Adipose tissue (tissue), 3 donors: ENCODE measurements around the gene WDPCP. TPM values are rescaled to one million over a fixed set of nuclear protein-coding genes. Genes with fewer than 3 reads are reported as not detected.
"Not testable (repeated sequence)": the region's sequence is repeated elsewhere in the genome, so short reads cannot be mapped to it uniquely, and the experiment has no call there.

Experiments used
- H3K27ac ChIP-seq: one replicate; pipeline ENCODE4 v1.5.1; 2013; ENCODE audit warnings: low read depth, low read length
- WGBS, 3 donors: extraction: QIAGEN DNeasy Blood & Tissue Kit; methylation state at CpG; one replicate each; pipeline ENCODE4 v1.1.7; 2013; 5-methylcytosine and 5-hydroxymethylcytosine counted together
- polyA plus RNA-seq, 3 donors: library from polyadenylated mRNA; stranded (reverse); fragments of 200-250 nt; gene quantifications; one replicate each; pipeline ENCODE4 v1.2.3, GENCODE V29; 2013
- donor health status: healthy with polysubstance abuse.
- donor health status: Bipolar disorder and iron deficiency.
- donor health status: healthy.

Gene WDPCP
- polyA plus RNA-seq, 3 donors: 1.5 to 2.9 (median 1.9) TPM

DNA sequence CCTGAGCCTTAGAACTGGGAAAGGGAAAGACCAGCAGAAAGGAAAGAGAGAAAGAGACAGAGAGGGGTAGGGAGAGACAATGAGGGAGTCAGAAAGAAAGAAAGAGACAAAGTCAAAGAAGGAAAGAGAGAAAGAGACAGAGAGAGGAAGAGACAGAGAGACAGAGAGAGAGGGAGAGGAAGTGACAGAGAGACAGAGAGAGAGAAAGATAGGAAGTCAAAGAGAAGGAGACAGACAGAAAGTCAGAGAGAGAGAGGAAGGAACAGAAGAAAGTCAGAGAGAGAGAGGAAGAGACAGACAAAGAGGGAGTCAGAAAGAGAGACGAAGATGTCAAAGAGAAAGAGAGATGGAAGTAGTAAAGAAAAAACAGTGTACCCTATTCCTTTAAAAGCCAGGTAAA lies 261.8 kb downstream of the WDPCP start:
- WGBS, 3 donors: 100% methylated on average over 1 of the region's 1 CpG
- no peak overlapping the region for H3K27ac ChIP-seq

DNA sequence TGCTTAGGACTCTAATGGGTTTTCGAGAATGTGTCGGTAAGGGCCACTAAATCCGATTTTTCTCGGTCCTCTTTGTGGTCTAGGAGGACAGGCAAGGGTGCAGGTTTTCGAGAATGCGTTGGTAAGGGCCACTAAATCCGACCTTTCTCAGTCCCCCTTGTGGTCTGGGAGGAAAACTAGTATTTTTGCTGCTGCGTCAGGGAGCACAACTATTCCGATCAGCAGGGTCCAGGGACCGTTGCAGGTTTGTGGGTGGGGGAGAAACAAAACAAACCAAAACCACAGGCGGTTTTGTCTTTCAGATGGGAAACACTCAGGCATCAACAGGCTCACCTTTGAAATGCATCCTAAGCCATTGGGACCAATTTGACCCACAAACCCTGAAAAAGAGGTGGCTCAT lies 264.6 kb downstream of the WDPCP start:
- WGBS, 3 donors: 85 to 93% (median 89%) methylated on average over 11 of the region's 11 CpGs
- not testable (repeated sequence) for H3K27ac ChIP-seq

DNA sequence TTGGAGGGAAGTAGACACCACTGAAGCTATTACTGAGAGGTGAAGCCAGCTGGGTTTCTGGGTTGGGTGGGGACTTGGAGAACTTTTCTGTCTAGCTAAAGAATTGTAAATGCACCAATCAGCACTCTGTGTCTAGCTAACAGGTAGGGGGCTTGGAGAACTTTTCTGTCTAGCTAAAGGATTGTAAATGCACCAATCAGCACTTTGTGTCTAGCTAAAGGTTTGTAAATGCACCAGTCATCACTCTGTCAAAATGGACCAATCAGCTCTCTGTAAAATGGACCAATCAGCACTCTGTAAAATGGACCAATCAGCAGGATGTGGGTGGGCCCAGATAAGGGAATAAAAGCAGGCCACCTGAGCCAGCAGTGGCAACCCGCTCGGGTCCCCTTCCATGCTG lies 266.3 kb downstream of the WDPCP start:
- not testable (repeated sequence) for H3K27ac ChIP-seq
- 85 to 90% (median 88%) methylated on average over 2 of the region's 2 CpGs for WGBS, 3 donors

DNA sequence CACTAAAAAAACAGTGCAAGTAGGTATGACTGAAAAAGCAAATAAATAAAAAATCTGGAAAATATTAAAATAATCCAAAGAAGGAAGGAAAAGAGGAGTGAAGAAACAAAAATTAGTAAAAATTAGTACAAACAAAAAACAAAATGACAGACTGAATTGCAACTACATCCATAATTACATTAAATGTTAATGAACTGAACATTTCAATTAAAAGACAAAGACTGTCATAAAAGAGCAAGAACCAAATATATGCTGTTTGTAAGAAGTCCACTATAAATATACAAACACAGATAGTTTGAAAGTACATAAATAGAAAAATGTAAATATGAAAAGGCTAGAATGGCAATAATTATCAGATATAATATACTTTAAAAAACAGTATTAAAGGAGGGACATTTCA lies 267.6 kb downstream of the WDPCP start:
- H3K27ac ChIP-seq: no peak overlapping the region

DNA sequence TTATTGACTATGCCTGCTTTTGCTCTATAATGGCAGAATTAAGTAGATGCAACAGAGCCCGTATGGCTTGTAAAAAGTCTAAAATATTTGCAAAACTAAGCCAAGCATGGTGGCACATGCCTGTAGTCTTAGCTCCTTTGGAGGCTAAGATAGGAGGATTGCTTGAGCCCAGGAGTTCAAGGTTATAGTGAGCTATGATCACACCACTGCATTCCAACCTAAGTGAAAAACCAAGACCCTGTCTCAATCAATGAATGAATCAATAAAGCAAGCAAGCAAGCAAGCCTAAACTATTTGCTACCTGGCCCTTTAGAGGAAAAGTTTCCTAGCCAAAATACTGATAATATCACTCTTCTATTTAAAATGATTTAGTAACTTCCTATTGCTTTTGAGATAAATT lies 277.7 kb downstream of the WDPCP start:
- no peak overlapping the region for H3K27ac ChIP-seq
- WGBS, 3 donors: 78 to 89% (median 84%) methylated on average over 1 of the region's 1 CpG

DNA sequence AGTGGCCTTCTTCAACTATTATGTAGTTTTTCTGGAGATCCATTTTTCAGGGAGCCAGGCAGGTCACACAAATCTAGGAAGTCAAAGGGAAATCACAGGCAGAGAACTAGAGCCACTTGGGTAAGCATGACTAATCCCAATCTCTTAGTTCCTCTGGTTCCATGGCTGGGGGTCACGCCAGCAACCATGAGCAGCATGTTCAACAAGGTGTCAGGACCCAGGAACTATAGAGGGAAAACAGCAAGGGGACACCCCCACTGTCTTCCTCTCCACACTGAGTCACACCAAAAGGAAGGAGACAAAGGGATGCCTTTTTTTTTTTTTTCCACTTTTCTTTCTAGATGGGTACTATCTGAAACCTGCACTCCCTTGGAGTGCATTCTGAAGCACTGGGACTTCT lies 286.8 kb downstream of the WDPCP start:
- WGBS, 3 donors: 95 to 100% (median 98%) methylated on average over 1 of the region's 1 CpG

GRCh38 chr2:63300835-63301234 lies 287.4 kb downstream of the WDPCP start:
- WGBS, 3 donors: 94 to 98% (median 95%) methylated on average over 2 of the region's 2 CpGs
- no peak overlapping the region for H3K27ac ChIP-seq

More for the DNA sequence above, 286.8 kb downstream of the WDPCP start:
- no peak overlapping the region for H3K27ac ChIP-seq

DNA sequence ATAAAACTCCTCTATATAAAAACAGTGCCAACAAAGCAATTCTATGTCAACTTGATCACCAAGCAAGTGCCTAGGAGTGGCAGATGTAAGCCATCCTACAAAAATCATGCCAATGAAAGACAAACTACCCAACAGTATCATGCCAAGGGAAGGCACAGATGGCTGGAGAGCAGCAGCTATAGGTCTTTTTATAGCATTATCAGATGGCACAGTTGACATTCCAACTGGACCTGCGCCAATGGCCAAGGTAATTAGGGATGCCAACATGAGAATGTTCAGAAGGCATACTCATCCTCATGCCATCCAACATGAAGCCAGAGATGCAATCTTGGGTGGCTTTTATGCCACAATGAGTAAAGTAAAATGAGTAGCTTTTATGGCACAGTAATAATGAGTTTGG lies 300.3 kb downstream of the WDPCP start:
- no peak overlapping the region for H3K27ac ChIP-seq
- 96 to 100% (median 98%) methylated on average over 1 of the region's 1 CpG for WGBS, 3 donors

- H3K27ac ChIP-seq: not testable (repeated sequence)
- WGBS, 3 donors: 92 to 95% (median 94%) methylated on average over 2 to 3 of the region's 4 CpGs
These were observed 301.8 kb downstream of the WDPCP start for GRCh38 chr2:63286520-63286919.

DNA sequence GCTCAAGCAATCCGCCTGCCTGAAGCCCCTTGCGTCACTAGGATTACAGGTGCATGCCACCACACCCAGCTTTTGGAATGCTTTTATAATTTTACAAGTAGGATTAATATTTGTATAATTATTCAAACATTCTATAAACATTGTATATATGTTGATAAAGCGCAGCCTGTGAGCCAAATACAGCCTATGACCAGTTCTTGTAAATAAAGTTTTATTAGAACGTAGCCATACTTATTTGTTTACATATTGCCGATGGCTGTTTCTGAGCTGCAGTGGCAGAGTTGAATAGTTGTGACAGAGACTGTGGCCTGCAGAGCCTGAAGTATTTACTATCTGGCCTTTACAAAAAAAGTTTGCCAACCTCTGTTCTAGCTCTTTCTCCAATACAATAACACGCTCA lies 305.0 kb downstream of the WDPCP start:
- 89 to 95% (median 93%) methylated on average over 6 of the region's 6 CpGs for WGBS, 3 donors
- no peak overlapping the region for H3K27ac ChIP-seq

GRCh38 chr2:63272560-63272959 lies 315.7 kb downstream of the WDPCP start:
- WGBS, 3 donors: 87 to 95% (median 92%) methylated on average over 4 of the region's 4 CpGs
- H3K27ac ChIP-seq: no peak overlapping the region

DNA sequence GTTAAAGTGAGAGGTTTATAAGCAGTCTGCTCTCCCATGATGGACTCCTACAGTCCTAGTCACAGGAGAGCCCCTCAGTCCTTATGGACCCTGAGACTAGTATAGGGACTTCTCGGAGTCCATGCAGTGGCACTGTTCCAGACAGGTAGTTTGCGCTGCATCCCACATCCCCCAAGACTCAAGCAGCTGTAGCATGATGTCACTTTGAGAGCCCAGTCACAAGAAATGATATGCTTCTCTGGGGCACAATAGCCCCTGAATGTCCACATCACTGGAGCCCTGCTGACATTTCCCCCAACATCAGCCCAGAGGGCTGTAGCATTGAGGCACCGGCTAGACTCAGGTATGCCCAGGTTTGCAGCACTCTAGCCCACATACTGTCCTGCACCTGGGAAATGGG lies 317.6 kb downstream of the WDPCP start:
- WGBS, 3 donors: 98 to 100% (median 98%) methylated on average over 3 of the region's 3 CpGs
- H3K27ac ChIP-seq: no peak overlapping the region

DNA sequence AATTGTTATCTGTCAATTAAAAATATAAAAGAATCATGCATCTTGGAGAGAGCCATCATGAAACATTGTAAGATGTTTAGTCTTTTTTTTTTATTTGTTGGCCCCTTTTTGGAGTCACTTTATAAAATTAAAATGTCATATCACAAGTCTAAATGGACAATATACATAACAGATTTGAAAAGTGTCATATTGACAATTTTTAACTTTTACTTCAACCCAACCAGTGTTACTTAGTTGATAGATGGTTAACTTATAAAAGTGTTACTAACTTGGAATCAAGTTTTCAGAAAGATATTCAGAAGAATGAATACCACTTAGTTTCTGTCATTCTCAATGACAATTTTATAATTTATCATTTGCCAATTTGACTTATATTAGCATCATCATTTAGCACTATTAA lies 319.3 kb downstream of the WDPCP start:
- no peak overlapping the region for H3K27ac ChIP-seq

- H3K27ac ChIP-seq: no peak overlapping the region
- WGBS, 3 donors: 89 to 96% (median 93%) methylated on average over 2 of the region's 2 CpGs
These were observed 327.1 kb downstream of the WDPCP start for GRCh38 chr2:63261137-63261621.

- no peak overlapping the region for H3K27ac ChIP-seq
- WGBS, 3 donors: 78 to 88% (median 83%) methylated on average over 2 of the region's 2 CpGs
These were observed 330.8 kb downstream of the WDPCP start for GRCh38 chr2:63257473-63257872.

DNA sequence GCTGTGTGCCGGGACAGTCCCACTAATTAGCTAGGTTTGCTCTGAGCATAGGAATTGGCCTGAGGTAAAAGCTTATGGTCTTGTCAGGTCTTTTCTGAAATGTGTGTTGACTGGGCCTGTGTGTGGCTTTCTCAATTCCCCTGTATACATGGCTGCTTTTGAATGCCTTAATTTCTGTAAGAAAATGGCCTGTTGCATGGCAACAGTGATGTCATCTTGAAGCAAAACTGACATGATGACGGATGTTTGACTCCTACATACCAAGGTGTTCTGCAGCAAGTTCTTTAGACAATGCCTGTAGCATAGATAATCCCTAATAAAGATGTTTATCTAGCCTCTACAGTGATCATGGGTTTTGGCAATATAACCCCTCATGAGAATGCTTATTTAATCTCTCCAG lies 339.1 kb downstream of the WDPCP start:
- H3K27ac ChIP-seq: no peak overlapping the region
- 93 to 96% (median 93%) methylated on average over 2 of the region's 2 CpGs for WGBS, 3 donors

- H3K27ac ChIP-seq: no peak overlapping the region
- 86 to 89% (median 87%) methylated on average over 1 of the region's 1 CpG for WGBS, 3 donors
These were observed 345.5 kb downstream of the WDPCP start for GRCh38 chr2:63242747-63243146.

DNA sequence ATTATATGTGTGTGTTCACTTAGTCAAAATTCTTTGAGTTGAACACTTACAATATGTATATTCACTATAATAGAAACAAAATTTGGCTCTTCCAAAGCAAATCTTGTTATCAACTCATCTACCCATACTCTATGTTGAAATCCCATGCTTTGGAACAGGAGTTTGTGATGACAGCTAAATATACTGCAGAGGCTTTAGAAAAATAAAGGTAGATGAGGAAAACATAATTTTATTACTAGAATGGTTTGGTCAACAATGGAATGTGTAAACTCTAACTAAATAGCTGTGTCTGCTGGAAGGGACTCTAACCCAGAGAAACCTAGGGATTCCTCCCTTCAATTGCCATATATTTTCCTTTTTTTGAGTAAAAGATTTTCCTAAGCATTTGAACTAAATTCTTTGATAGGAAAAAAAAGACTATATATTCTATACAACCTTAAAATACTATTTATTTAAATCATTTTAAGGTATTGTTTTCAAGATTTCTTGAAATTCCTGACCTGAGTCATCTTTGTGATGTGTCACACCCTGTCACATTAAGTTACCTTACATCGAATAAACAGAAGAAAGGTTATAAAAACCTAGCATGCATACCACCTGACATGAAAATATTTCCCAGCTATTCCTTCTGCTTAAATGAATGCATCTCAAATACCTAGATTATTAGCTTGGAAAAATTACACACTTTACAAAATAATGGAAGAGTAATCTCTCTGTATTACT lies 362.2 kb downstream of the WDPCP start:
- no peak overlapping the region for H3K27ac ChIP-seq
- whole genome bisulfite sequencing, 3 donors: 89 to 97% (median 90%) methylated on average over 1 of the region's 1 CpG

DNA sequence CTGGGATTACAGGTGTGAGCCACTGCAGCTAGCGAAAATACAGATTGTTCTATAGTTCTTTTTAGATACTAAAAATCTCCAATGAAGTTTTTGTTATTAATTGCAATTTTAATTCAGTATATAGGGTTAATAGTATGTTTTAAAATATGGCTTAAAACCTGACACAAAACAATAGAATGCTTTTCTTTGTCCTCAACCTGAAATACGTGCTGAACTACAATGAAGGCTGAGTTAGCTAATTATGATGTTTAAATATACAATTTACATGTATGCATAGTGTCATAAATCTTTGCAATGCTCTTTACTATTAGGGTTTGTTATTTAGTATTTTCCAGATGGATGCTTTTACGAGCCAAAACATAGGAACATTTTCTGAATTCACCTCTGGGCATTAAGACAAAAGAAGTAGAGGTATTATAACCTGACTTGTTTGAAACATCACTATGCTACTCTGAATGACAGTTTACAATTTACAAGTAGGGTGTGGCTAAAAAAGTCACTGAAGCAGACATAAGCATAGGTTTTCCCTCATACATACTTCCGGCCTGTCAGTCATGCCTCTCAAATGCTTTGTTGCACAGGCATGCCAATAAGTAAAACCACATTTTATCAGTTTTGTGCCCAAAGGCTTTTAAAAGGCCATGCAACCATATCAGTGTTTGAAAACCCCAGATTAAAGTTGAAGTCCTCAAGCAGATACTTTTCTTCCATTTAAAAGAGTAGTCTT lies 369.3 kb downstream of the WDPCP start:
- H3K27ac ChIP-seq: no peak overlapping the region
- WGBS, 3 donors: 87 to 91% (median 89%) methylated on average over 4 of the region's 4 CpGs

DNA sequence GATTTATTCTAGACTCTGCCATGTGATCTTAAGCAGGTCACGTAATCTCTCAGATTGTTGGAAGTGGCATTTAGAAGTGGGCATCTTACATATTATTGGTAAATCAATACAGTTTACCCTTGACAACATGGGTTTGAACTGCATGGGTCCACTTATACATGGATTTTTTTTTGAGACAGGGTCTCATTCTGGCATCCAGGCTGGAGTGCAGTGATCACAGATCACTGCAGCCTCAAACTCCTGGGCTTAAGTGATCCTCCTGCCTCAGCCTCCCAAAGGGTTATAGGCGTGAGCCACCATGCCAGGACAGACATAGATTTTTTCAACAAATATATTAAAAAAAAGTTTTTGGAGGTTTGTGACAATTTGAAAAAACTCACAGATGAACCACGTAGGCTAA lies 393.0 kb downstream of the WDPCP start:
- 92 to 96% (median 94%) methylated on average over 3 of the region's 3 CpGs for WGBS, 3 donors
- no peak overlapping the region for H3K27ac ChIP-seq
